Ectodermal cell (in vitro differentiated cells): ENCODE data around the gene PRKCZ.

Experiments
- H3K27ac ChIP-seq: 2 replicates; pipeline ENCODE4 v1.7.0; 2013; ENCODE audit warnings: mild to moderate bottlenecking, low read depth, low read length; ENCODE audit not compliant: insufficient read depth, poor library complexity, severe bottlenecking
- H3K27me3 ChIP-seq: 2 replicates; pipeline ENCODE4 v1.7.0; 2013; ENCODE audit warnings: mild to moderate bottlenecking, low read length; ENCODE audit not compliant: insufficient read depth, control insufficient read depth, poor library complexity, severe bottlenecking
- H3K36me3 ChIP-seq: one replicate; pipeline ENCODE4 v1.7.0; 2013; ENCODE audit warnings: low read length; ENCODE audit not compliant: control insufficient read depth, insufficient read depth
- H3K4me1 ChIP-seq: one replicate; pipeline ENCODE4 v1.7.0; 2013; ENCODE audit warnings: low read length; ENCODE audit not compliant: control insufficient read depth, insufficient read depth
- H3K4me3 ChIP-seq: 2 replicates; pipeline ENCODE4 v1.7.0; 2013; ENCODE audit warnings: low read depth, low read length, control low read depth; ENCODE audit not compliant: insufficient read depth
- H3K9me3 ChIP-seq: 2 replicates; pipeline ENCODE4 v1.7.0; 2013; ENCODE audit warnings: mild to moderate bottlenecking, low read length, moderate library complexity; ENCODE audit not compliant: control insufficient read depth
- WGBS, 2 experiments: methylation state at CpG; one replicate each; pipeline ENCODE4 v1.1.7; 2013; ENCODE audit warnings: missing lambda C conversion rate in 2 of 2; 5-methylcytosine and 5-hydroxymethylcytosine counted together

PRKCZ gene

DNA sequence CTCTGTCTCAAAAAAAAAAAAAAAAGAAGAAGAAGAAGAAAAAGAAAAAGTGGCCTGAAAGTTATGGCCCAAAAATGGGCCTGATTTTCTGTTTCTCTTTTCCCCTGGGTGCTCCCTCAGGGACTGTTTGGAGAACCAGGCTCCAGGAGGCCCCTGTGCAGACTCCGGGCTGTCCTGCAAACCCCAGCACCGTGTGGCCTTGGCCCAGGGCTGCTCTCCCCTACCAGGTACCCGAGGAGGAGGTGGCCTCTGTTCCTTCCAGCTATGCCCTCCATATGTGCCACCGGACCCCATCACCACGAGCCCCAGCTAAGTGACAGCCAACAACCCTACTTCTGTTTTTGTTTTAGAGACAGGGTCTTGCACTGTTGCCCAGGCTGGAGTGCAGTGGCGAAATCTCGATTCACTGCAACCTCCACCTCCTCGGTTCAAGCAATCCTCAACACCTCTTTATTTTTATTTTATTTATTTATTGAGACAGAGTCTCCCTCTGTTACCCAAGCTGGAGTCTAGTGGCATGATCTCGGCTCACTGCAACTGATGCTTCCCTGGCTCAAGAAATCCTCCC lies 151.9 kb downstream of the PRKCZ start:
- H3K9me3 ChIP-seq, result no peaks in the 10 kb centered on the region
- H3K36me3 ChIP-seq, result no peaks in the 10 kb centered on the region
- H3K27ac ChIP-seq, result no peak overlapping the region
- H3K4me3 ChIP-seq, result no peak overlapping the region
- peaks cover 11% of the 10 kb centered on the region for H3K27me3 ChIP-seq
- peaks cover 17% of the 10 kb centered on the region for H3K4me1 ChIP-seq
- WGBS, 2 experiments, result 92 to 94% methylated on average over 9 of the region's 9 CpGs

DNA sequence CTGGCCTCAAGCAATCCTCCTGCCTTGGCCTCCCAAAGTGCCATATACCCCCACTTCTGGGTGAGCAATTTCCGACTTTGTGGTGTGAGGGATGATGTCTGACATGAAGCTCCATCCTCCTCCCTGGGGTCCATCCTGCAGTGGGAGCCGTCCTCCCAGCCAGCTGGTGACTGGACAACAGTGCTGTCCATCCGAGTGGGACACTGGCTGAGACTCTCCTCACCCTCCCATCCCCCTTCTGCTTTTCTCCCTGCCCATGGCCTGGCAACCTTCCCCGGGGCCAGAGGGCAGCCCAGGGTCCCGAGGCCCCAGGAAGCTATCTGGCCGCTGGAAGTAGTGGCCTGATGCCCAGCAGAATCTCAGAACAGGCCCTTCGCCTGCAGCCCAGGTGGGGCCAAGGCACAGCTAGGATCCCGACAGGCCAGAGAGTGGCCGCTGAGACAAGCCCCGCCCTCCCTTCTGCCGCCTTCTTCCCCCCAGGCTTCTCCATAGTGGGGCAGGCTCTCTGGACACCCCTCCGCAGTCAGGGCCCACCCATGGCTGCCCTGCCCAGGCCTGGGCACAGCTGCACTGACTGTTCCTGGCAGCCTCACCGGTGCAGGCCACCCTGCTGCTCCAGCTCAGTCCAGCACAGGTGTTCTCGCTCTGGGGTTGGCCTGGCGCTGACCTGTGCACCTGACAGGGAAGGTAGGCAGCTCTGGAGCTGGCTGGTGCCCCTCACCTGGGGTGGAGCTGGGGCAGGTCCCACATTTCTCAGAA lies 152.8 kb downstream of the PRKCZ start:
- 88 to 89% methylated on average over 15 of the region's 15 CpGs for WGBS, 2 experiments
- no peaks in the 10 kb centered on the region for H3K9me3 ChIP-seq
- H3K4me1 ChIP-seq, result peaks cover 18% of the 10 kb centered on the region
- H3K4me3 ChIP-seq, result no peak overlapping the region
- H3K27ac ChIP-seq, result no peak overlapping the region
- H3K27me3 ChIP-seq, result peaks cover 11% of the 10 kb centered on the region
- no peaks in the 10 kb centered on the region for H3K36me3 ChIP-seq

DNA sequence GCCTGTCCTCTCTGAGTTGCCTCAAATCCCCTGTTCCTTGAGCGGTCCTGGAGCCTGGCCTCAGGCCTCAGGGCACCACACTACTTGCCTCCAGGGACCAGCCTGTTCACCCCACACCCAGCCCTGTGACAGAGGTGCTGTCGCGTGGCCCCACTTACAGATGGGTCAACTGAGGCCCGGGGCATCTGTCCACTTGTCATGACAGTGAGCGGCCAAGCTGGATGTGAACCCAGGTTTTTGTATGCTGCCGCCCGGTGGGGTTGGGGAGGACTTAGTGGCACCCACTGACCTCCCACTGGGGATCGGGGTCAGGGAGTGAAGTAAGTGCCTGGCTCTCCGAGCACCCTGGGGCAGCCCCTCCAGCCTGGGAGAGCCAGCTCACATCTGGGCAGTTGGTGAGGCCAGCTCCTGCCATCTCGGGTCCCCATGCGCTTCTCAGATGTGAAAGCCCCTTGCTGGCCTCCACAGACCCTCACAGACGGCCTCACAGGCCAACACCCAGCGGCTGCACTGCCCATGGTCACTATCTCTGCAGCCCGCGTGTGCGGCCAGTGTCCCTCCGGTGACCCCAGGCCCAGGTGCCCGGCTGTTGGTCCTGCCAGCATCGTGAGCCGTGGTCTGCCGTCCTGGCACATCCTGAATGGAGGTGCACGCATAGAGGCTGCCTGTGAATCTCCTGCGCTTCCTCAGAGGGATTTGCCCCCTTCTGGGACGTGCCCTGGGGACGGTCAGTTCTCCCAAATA lies 153.6 kb downstream of the PRKCZ start:
- 82% methylated on average over 25 of the region's 25 CpGs for WGBS, 2 experiments
- Histone ChIP-seq H3K36me3 (no peaks in the 10 kb centered on the region), H3K27ac (no peak overlapping the region), H3K4me1 (peaks cover 27% of the 10 kb centered on the region), H3K4me3 (peak overlapping the region; percentile 36), H3K9me3 (no peaks in the 10 kb centered on the region), H3K27me3 (peaks cover 11% of the 10 kb centered on the region)

GRCh38 chr1:2204415-2205190 lies 154.4 kb downstream of the PRKCZ start:
- 3 to 4% methylated on average over 28 to 31 of the region's 60 CpGs for WGBS, 2 experiments
- Histone ChIP-seq H3K27me3 (peaks cover 11% of the 10 kb centered on the region), H3K4me3 (peak overlapping the region; percentile 36), H3K36me3 (no peaks in the 10 kb centered on the region), H3K9me3 (no peaks in the 10 kb centered on the region), H3K4me1 (peaks cover 29% of the 10 kb centered on the region), H3K27ac (peak overlapping the region; percentile 40)

- Histone ChIP-seq H3K9me3 (no peaks in the 10 kb centered on the region), H3K36me3 (no peaks in the 10 kb centered on the region), H3K4me1 (peaks cover 26% of the 10 kb centered on the region), H3K27ac (no peak overlapping the region), H3K27me3 (peaks cover 11% of the 10 kb centered on the region), H3K4me3 (peak overlapping the region; percentile 37)
- WGBS, 2 experiments, result 17 to 20% methylated on average over 80 to 81 of the region's 84 CpGs
Measured at GRCh38 chr1:2205191-2205952, 155.2 kb downstream of the PRKCZ start.

GRCh38 chr1:2206813-2207487 lies 156.7 kb downstream of the PRKCZ start:
- Histone ChIP-seq H3K36me3 (no peaks in the 10 kb centered on the region), H3K4me3 (no peak overlapping the region), H3K4me1 (peaks cover 26% of the 10 kb centered on the region), H3K9me3 (no peaks in the 10 kb centered on the region), H3K27me3 (peaks cover 11% of the 10 kb centered on the region), H3K27ac (no peak overlapping the region)
- 86 to 89% methylated on average over 16 of the region's 16 CpGs for WGBS, 2 experiments

DNA sequence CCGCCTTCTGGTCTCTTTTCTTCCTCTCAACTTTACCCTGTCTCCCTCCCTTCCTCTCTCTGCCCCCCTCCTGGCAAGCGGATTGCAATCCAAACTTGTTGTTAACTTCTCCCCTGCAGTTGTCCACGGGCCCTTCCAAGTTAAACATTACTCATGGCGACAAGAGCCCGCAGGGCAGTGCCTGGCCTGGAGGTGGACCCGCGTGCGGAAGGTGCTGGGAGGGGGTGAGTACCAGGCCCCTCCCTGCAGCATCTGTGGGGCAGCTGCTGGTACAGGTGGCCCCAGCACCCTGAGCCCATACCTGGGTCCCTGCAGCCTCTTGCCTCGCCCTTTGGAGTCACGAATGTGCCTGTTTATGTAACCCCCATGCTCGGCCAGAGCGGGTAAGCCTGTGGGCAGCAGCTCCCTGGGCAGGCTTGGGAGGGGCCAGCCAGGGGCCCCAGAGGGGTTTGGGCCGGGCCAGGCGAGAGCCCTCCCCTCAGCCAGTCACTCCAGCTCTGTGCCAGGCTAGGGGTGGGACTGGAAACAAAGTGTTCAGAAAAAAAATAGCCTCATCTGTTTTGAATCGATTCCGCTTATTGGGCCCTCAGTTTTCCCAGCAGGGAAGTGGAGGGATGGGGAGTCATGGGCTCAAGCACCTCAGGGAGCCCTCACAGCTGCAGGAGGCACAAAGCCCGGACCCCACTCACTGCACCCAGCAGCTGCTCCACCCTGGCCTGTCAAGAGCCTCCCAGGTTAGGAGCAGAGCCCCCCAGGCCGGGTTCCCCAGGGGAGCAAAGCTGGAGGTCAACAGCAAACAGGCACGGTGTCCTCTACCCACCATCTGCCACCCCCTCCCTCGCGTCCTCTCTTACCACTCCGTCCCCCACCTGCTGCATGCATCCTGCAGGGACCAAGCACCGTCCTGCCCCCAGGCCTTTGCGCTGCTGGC lies 158.4 kb downstream of the PRKCZ start:
- peaks cover 39% of the 10 kb centered on the region for H3K4me1 ChIP-seq
- peaks cover 11% of the 10 kb centered on the region for H3K27me3 ChIP-seq
- H3K36me3 ChIP-seq, result no peaks in the 10 kb centered on the region
- no peak overlapping the region for H3K27ac ChIP-seq
- 85% methylated on average over 24 of the region's 24 CpGs for whole genome bisulfite sequencing, 2 experiments
- no peaks in the 10 kb centered on the region for H3K9me3 ChIP-seq
- no peak overlapping the region for H3K4me3 ChIP-seq

DNA sequence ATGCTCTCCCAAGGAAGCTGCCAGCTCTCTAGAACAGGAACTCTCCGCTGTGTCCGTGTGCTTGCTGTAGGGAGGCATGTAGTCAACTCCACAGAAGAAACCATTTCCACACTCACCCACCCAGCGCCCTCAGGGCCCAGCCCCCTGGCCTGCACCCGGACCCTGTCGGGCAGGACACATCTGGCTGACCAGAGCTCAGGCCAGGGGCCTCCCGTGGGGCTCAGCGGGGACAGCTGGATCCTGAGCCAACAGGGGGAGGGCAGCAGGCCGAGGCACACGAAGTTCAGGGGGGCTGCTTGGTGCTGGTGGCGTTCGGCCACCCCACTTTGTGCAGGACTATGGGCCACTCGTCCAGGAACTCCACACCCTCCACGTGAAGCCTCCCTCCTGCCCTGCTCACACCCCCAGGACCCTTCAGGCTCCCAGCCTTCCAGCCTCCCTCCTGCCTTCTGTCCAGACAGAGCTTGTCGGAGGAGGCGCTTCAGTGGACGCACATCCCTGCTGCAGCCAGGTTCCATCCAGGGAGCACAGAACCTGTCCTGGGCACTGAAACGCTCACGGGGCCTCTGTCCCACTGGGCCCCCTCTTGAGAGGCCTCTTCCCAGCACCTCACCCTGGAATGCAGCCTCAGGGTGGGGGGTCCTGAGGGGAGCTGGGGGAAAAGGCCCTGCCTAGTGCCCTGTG lies 159.3 kb downstream of the PRKCZ start:
- Histone ChIP-seq H3K4me1 (peaks cover 42% of the 10 kb centered on the region), H3K27me3 (peaks cover 11% of the 10 kb centered on the region), H3K9me3 (no peaks in the 10 kb centered on the region), H3K4me3 (no peak overlapping the region), H3K36me3 (no peaks in the 10 kb centered on the region), H3K27ac (no peak overlapping the region)
- WGBS, 2 experiments, result 87% methylated on average over 18 of the region's 18 CpGs
